ENCODE measurements around the gene FCER2. TPM values are rescaled to one million over a fixed set of nuclear protein-coding genes. Genes with fewer than 3 reads are reported as not detected.

The FCER2 gene
- total RNA-seq, 3 donors from 2014 or later (not counting 1 experiment from before 2014, with no cell fraction given) = 0.52 to 1.2 (median 1.0) TPM

GRCh38 chr19:7738023-7738422 is 36.1 kb upstream of the FCER2 start:
- H3K4me3 Mint-ChIP-seq = no peak overlapping the region
- Histone ChIP-seq H3K4me3 (ENCODE audit: low read length) (no peak overlapping the region), H3K9me3 (ENCODE audit: control insufficient read depth, insufficient read depth, low read length) (no peaks in the 10 kb centered on the region), H3K36me3 (ENCODE audit: control insufficient read depth, insufficient read depth, low read length) (no peaks in the 10 kb centered on the region), H3K27me3 (ENCODE audit: control insufficient read depth, insufficient read depth, low read length) (no peaks in the 10 kb centered on the region), H3K4me1 (ENCODE audit: control insufficient read depth, insufficient read depth, low read length) (no peaks in the 10 kb centered on the region), H3K27ac (ENCODE audit: low read length) (no peak overlapping the region)
- ATAC-seq = no peak
- intact Hi-C loops (cut with micrococcal nuclease) = no loop called here
- no peak overlapping the region for H3K27ac Mint-ChIP-seq
- TF ChIP-seq, protein P1, sequence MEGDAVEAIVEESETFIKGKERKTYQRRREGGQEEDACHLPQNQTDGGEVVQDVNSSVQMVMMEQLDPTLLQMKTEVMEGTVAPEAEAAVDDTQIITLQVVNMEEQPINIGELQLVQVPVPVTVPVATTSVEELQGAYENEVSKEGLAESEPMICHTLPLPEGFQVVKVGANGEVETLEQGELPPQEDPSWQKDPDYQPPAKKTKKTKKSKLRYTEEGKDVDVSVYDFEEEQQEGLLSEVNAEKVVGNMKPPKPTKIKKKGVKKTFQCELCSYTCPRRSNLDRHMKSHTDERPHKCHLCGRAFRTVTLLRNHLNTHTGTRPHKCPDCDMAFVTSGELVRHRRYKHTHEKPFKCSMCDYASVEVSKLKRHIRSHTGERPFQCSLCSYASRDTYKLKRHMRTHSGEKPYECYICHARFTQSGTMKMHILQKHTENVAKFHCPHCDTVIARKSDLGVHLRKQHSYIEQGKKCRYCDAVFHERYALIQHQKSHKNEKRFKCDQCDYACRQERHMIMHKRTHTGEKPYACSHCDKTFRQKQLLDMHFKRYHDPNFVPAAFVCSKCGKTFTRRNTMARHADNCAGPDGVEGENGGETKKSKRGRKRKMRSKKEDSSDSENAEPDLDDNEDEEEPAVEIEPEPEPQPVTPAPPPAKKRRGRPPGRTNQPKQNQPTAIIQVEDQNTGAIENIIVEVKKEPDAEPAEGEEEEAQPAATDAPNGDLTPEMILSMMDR (IDR thresholded peaks at IDR 0.05) = no peak
- no peak for DNase-seq
- 75% methylated on average over 7 of the region's 7 CpGs for WGBS (ENCODE audit: insufficient coverage)
- H3K27me3 Mint-ChIP-seq (ENCODE audit: low read depth in 2 of 2) = peaks cover 19 to 25% of the 10 kb centered on the region in 2 donors
- no peaks in the 10 kb centered on the region for H3K36me3 Mint-ChIP-seq
- no peaks in the 10 kb centered on the region for H3K9me3 Mint-ChIP-seq
- peaks cover 0 to 6% of the 10 kb centered on the region in 2 donors for H3K4me1 Mint-ChIP-seq

DNA sequence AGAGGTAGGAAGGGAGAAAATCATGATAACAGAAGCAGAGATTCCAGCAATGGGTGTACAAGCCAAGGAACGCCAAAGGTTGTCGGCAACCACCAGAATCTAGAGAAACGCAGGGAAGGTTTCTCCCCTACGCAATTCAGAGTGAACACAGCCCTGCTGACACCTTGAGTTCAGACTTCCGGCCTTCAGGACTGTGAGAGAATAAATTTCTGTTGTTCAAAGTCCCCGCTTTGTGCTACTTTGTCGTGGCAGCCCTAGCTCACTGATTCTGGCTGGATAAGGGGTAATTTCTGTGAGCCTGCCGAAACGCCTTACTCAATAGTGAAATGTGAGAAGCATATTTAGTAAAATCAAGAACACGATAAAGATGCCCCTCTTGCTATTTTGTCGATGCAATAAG is 35.3 kb upstream of the FCER2 start:
- TF ChIP-seq, protein P1 (IDR thresholded peaks at IDR 0.05) = no peak
- no peak overlapping the region for H3K4me3 Mint-ChIP-seq
- Histone ChIP-seq H3K27ac (ENCODE audit: low read length) (no peak overlapping the region), H3K4me3 (ENCODE audit: low read length) (no peak overlapping the region), H3K4me1 (ENCODE audit: control insufficient read depth, insufficient read depth, low read length) (no peaks in the 10 kb centered on the region), H3K36me3 (ENCODE audit: control insufficient read depth, insufficient read depth, low read length) (no peaks in the 10 kb centered on the region), H3K9me3 (ENCODE audit: control insufficient read depth, insufficient read depth, low read length) (no peaks in the 10 kb centered on the region), H3K27me3 (ENCODE audit: control insufficient read depth, insufficient read depth, low read length) (no peaks in the 10 kb centered on the region)
- intact Hi-C loops (cut with micrococcal nuclease) = no loop called here
- no peak overlapping the region for H3K27ac Mint-ChIP-seq
- H3K4me1 Mint-ChIP-seq = peaks cover 0 to 6% of the 10 kb centered on the region in 2 donors
- 87% methylated on average over 11 of the region's 11 CpGs for WGBS (ENCODE audit: insufficient coverage)
- H3K27me3 Mint-ChIP-seq (ENCODE audit: low read depth in 2 of 2) = peaks cover 14 to 25% of the 10 kb centered on the region in 2 donors
- no peaks in the 10 kb centered on the region for H3K9me3 Mint-ChIP-seq
- DNase-seq = no peak
- ATAC-seq = no peak
- no peaks in the 10 kb centered on the region for H3K36me3 Mint-ChIP-seq

GRCh38 chr19:7736148-7736547 is 34.2 kb upstream of the FCER2 start:
- intact Hi-C loops (cut with micrococcal nuclease) = no loop called here
- H3K27me3 ChIP-seq (ENCODE audit: control insufficient read depth, insufficient read depth, low read length) = no peaks in the 10 kb centered on the region
- no peaks in the 10 kb centered on the region for H3K36me3 ChIP-seq (ENCODE audit: control insufficient read depth, insufficient read depth, low read length)
- H3K27ac Mint-ChIP-seq = no peak overlapping the region
- H3K9me3 ChIP-seq (ENCODE audit: control insufficient read depth, insufficient read depth, low read length) = no peaks in the 10 kb centered on the region
- H3K4me1 Mint-ChIP-seq = peaks cover 0 to 6% of the 10 kb centered on the region in 2 donors
- 83% methylated on average over 1 of the region's 1 CpG for WGBS (ENCODE audit: insufficient coverage)
- TF ChIP-seq, protein P1 (IDR thresholded peaks at IDR 0.05) = no peak
- H3K4me3 ChIP-seq (ENCODE audit: low read length) = no peak overlapping the region
- H3K36me3 Mint-ChIP-seq = no peaks in the 10 kb centered on the region
- no peaks in the 10 kb centered on the region for H3K4me1 ChIP-seq (ENCODE audit: control insufficient read depth, insufficient read depth, low read length)
- no peak overlapping the region for H3K4me3 Mint-ChIP-seq
- no peak overlapping the region for H3K27ac ChIP-seq (ENCODE audit: low read length)
- H3K27me3 Mint-ChIP-seq (ENCODE audit: low read depth in 2 of 2) = peaks cover 14 to 27% of the 10 kb centered on the region in 2 donors
- ATAC-seq = no peak
- H3K9me3 Mint-ChIP-seq = no peaks in the 10 kb centered on the region
- DNase-seq = no peak
